Mucosa of gallbladder (tissue), 1 donor: ENCODE results near the gene PGGHG. TPM values are rescaled to one million over a fixed set of nuclear protein-coding genes. Genes with fewer than 3 reads are reported as not detected.
"Not testable (repeated sequence)": the region's sequence is repeated elsewhere in the genome, so short reads cannot be mapped to it uniquely, and the experiment has no call there.

Source experiments
- DNase-seq: peaks from one replicate; pipeline ENCODE4 v3.0.0-alpha.2; 2020; ENCODE audit warnings: low spot score
- total RNA-seq: library from RNA; stranded (reverse); gene quantifications from one replicate; pipeline ENCODE4 v1.2.1, GENCODE V29; 2021
- donor health status: DM: no; HTN: no; CAD: no.

PGGHG gene
- total RNA-seq, 1 donor from 2014 or later = 42.8 TPM

DNA sequence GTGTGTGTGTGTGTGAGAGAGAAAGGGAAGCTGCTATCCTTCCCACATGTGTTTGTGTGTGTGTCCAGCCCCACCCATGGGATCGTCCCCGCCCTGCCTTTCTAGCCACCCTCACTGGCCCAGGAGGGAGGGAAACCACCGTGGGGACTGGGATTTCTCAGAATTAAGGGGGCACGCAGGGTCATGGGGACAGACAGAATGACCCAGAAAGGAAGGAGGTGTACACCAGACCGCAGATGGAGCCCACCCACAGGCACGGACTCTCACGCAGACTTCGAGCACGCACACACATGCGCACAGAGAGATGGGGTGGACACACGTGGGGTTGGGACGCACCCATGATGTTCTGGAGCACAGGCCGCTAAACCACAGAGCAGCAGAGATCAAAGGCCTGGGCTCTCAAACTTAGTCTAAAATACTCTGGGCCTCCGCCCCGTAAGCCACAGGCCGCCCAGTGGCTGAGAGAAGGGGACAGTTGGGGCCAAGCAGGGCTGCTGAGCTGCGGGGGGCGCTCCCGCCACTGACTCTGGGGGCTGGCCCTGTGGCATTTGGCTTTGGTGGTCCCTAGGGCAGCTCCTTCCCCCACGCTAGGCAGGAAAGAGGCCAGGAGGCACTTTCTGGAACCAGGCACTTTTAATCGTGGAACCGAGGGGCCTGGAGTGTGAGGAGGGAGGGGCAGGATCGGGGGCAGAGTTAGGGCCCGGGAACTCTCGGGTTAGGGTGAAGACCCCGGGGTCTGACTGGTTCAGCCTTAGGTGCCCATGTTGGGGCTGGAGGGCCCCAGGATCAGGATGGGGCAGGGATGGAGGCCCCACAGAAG, 8.9 kb downstream of the PGGHG start:
- peak; percentile 48 for DNase-seq

DNA sequence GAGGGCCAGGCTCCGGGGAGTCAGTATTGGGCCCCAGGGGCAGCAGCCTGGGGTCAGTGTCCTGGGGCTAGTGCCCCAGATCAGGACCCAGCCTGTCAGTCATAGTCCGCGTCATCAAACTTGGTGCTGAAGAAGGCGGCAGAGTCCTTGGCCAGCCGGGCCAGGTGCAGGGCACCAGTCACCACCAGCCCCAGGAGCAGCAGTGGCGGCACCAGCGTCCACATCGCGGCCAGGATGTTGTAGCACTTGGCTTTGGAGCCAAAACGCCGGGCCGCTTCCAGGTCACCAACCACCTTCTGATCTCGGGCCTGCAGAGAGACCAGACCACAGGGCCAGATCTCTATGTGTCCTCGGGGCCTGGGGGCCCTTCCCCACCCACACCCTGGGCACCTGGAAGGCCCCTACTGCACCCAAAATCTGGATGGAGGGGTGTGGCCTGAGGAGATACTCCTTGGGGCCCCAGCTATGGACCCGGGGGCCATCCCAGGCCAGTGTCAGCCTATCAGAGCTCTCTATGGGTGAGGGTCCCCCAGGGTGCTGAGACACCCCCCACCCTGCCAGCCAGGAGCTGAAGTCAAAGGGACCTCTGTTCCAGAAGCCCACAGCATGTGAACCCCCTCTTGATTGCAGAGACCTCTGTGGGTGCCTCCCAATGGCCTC, 9.6 kb downstream of the PGGHG start:
- no peak for DNase-seq

DNA sequence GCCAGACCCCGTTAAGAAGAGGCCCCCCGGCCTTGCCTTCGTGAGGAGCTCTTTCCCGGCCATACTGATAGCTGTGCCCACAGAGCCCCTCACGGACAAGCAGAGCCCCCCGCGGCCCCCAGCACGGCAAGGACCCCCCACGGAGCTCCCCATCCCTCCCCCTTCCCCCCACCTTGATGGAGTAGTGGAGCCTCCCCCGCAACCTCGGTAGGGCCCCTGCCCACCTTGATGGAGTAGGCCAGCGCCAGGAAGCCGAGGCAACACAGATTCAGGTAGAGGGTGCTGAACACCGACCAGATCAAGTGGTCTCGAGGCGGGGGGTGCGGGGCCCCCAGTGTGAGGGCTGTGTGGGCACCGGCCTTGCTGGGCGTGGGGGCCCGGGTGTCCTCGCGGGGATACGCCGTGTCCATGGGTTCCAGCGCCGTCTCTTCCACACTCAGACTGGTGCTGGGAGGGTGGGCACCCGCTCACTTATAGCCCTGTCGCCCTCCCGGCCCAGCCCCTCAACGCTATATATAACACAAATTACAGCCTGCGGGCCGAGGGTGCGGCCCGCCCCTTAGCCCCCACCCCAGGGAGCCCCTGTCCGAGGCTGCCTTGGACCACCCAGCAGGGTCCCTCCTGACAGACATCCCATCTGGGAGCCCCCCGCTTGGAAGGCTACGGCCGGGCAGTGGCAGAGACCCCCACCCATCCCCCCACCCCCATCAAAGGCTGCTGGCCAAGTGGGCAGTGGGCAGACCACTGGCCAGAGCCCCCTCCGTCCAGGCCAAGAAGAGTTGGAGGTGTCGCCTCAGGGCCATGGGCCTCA, 10.4 kb downstream of the PGGHG start, which contains the start of gene IFITM5:
Gene IFITM5, minus strand, starts transcription at position 446 of the 811 bp plus-strand sequence. Its CDS starts 36 bp downstream, at position 410.
- DNase-seq = no peak

DNA sequence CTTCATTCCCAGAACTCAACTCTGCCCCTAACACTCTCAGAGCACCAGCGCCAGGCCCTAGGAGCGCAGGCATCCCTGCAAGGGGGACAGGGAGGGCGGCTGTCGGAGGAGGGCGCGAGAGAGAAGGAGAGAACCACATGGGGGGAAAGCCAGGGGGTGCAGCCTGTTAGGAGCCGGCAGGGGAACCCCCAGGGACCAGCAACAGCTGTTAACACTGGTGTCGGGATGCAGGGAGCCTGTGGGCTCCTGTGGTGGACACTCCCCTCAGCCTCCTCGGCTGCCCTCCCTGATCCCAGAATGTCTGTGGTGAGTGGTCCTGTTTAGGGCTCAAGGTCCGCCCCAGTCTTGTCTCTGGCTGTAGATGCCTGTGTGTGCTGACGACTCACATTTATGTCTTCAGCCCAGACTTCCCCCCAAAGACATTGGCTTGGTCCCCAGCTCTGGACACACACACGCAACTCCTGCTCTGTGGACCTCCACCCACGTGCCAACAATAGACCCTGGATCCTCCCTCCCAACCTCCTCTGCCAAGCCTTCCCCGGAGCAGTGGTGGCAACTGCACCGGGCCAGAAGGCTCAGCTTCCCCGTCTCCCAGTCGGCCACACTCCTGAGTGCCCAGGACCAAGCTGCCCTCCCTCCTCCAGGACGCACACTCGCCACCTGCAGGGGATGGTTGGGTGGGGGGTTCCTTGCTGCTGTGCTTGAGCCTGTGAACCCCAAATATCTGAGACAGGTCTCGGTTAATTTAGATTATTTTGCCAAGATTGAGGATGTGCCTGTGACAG, 11.2 kb downstream of the PGGHG start:
- no peak for DNase-seq

DNA sequence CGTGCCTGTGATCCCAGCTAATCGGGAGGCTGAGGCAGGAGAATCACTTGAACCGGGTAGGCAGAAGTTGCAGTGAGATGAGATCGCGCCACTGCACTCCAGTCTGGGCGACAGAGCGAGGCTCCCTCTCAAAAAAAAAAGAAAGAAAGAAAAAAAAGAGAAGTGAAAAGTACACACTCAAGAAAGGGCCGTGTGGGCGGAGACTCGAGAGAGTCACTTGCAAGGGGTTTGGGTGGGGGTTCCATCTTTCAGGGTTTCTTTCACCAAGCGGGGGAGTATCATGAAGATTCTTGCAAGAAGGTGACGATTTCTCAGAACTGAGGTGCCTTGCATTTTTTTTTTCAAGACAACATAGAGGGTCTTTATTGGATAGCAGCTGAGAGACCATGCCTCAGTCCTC, 14.4 kb downstream of the PGGHG start:
- DNase-seq = no peak

DNA sequence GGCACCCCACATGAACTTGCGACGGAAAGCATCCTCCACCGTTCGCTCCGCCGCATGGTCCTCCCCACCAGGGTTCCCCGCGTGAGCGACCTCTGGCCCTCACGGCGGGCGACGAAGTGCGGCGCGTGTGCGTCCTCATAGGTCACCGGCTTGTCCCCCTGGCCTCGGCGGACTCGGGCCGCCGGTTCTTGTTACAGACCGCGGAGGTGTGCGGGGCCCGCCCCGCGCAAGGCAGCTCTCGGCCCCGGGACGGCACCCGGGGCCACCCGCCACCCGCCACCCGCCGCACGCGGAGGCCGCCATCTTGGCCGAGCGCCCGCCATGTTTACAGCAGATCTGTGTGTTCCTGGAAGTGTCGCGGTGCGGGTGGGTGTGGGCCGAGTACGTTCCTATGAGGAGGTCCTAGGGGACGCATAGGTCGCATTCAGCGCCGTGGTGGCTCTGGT, 15.2 kb downstream of the PGGHG start:
- no peak for DNase-seq

DNA sequence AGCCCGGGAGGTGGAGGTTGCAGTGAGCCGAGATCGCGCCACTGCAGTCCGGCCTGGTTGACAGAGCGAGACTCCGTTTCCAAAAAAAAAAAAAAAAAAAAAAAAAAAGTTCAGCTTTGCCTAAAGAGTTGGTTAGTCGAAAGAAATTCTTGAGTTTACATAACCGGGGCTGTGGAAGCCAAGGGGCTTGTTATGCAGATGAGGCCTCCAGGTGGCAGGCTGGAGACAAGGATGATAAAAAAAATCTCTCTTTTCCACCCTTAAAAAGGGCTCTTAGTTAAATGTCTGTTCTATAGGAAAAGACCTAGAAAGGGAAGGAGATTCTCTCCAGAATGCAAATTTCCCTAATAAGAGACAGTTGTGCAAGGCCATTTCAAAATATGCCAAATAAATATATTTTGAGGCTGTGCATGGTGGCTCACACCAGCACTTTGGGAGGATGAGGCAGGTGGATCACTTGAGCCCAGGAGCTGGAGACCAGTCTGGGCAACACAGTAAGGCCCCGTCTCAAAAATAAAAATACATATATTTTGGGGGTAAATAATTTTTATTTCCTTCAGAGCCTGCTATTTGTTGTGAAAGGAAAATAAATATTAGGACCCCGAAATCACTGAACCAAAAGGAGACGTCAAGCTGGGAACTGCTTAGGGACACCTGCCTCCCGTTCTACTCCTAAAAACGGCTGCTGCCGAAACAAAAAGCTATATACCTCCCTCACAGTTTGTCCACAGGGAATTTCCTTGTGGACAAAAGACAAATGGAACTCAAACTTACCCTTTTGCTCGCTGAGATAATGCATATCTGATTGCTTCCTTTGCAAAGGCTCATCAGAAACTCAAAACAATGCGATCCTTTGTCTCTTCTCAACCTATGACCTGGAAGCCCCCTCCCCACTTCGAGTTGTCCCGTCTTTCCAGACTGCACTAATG, 16.3 kb downstream of the PGGHG start:
- DNase-seq = peak; percentile 75

DNA sequence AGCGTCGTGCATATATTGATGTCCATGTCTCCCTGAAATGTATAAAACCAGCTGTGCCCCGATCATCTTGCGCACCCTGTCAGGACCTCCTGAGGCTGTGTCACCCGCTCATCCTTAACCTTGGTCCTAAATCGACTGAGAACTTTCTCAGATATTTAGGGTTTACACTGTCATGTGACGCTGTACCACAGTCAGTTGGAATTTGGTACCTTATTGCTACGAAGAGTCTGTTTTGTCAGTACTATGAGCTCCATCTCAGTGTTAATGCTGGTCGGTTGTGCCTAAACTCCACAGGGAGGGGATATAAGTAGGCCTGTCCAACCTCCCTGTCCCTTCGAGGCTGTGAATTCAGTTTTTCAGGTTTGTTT, 16.9 kb downstream of the PGGHG start:
- no peak for DNase-seq

DNA sequence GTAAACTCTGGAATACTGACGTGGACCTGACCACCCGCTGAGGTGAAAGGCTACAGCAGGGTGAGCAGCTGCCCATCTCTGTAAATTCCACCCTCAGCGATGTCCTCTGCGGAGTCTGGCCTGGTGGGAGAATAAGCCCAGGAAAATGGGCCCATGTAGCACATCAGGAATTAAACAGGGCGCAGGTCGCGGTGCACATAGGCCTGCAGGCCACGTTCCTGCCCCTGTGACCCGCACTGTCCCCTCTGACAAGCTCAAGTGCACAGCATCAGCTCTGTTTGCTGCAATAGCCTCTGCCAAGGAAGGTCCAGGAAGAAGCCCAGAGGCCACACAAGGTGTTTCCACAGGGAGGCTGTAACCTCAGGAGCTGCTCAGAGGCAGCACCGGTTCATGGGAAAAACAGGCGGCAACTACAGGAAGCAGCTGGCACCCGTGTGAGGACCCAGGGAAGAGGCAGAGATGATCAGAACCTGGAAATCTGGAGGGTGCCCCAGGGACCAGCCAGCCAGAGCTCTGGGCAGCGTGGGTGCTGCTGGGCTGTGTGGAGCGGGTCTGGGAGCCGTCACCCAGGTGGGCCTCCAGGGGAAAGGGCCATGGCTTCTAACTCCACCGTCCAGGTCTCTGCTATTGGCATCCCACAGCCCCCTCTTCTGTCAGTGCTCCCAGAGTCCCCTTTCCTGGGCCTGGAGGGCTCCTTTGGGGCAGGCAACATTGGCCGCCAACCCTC, 17.9 kb downstream of the PGGHG start:
- no peak for DNase-seq

DNA sequence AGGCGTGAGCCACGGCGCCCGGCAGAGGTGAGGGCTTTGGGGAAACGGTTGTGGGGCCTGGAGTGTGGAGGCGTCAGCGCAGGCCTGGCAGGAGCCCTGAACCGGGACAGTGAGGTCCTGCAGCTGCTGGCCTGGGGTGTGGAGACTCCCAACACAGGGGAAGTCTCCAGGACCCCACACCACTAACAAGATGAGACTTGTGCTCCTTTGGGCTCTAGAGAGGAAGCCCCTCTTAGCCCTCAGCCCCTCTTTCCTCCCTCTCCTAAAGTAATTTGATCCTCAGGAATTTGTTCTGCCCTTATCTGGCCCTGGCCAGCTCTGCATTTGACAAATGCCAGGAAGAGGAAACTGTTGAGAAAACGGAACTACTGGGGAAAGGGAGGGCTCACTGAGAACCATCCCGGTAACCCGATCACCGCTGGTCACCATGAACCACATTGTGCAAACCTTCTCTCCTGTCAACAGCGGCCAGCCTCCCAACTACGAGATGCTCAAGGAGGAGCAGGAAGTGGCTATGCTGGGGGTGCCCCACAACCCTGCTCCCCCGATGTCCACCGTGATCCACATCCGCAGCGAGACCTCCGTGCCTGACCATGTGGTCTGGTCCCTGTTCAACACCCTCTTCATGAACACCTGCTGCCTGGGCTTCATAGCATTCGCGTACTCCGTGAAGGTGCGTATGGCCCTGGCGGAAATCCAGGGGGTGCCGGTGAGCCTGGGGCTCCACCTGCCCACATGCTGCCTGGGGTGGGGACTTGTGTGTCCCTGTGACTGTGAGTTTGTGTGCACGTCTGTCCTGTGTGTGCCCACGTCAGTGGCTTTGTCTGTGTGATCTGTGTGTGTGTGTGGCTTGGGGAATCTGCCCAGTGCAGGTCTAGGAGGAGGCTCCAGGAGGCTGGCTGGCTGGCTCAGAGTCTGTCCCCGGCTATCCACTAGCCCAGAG, 19.1 kb downstream of the PGGHG start, which contains the start of gene IFITM2:
Gene IFITM2, plus strand, starts transcription at position 51 of the 943 bp plus-strand sequence. Its CDS starts 377 bp downstream, at position 428.
- peak; percentile 61 for DNase-seq

DNA sequence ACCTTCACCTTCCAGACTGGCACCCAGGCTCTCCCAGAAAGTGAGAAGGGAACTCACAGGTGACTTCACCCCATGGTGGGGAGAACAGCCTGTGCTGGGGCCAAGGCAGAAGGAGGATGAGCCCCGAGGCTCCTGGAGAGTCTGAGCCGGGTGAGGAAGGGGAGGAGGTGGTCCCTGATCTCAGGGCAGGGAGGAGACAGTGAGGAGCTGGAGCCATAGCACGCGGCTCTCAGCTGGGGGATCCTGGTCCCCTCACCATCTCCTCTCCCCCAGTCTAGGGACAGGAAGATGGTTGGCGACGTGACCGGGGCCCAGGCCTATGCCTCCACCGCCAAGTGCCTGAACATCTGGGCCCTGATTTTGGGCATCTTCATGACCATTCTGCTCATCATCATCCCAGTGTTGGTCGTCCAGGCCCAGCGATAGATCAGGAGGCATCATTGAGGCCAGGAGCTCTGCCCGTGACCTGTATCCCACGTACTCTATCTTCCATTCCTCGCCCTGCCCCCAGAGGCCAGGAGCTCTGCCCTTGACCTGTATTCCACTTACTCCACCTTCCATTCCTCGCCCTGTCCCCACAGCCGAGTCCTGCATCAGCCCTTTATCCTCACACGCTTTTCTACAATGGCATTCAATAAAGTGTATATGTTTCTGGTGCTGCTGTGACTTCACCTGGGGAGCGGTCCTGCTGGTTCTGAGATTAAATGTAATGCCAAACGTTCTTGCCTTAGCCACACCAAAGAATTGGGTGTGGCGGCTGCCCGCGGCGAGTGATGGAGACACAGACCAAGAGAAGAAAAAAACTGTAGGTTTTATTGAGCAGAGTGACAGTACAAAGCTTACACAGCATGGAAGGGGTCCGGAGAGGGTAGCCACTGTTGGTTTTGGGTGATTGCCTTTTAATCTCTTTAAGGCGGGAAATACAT, 20.1 kb downstream of the PGGHG start:
- DNase-seq = not testable (repeated sequence)

DNA sequence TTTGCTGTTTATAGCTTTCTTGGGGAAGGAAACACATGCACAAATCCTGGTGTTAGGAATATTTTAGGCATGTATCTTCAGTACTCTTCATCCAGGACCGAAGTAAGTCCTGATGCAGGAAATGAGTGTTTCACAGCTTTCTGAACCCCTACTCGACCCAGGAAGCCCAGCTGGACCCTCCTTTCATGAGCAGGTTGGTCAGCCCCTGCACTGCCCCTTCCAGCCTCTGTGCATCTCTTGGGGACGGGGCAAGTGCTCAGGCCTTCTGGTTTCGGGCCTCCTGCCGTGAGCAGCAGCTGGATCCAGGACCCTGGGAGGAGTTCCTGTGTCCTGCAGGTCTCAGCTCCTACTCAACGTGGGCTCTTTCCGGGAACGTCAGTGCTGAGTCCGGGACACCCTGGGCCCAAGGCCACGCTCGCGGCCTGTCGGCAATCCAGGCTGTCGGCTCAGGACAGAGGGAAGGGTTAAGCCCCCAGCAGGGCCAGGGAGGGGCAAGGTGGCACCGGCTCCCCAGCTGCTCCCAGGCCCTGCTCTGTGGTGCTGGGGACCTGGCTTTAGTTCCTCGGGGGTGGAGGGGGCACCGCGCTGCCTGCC, 21.1 kb downstream of the PGGHG start:
- DNase-seq = not testable (repeated sequence)

DNA sequence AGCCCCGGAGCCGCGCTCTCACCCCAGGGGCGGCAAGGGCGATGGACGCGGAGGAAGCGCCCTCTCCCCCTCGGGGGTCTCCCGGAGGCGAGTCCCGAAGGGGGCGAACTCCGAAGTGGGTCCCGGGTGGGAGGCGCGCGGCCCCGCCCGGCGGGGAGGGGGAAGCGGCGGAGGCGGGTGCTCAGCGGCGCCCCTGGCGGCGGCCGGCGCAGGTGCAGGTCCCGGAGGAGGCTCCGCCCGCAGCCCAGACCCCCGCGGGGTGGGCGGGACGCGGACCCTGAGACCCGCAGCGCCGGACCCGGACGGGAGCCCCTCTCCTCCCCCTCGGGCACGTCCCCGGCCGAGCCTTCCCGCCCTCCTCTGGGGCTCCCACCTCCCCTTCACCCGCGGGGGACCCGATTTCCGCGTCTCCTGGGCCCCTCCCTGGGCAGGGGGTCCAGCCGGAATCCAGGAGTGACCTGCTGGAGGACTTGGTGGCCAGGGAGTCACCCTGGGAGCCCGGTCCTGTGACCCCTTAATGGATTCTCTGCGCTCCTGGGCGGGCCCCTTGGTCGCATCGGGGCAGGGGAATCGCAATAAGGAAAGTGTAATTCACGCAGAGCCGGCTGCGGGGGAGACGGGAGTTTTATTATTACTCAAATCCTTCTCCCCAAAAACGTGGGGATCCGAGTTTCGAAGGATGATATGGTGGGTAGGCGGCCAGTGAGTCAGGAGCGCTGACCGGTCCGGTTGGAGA, 22.3 kb downstream of the PGGHG start:
- DNase-seq = not testable (repeated sequence)

DNA sequence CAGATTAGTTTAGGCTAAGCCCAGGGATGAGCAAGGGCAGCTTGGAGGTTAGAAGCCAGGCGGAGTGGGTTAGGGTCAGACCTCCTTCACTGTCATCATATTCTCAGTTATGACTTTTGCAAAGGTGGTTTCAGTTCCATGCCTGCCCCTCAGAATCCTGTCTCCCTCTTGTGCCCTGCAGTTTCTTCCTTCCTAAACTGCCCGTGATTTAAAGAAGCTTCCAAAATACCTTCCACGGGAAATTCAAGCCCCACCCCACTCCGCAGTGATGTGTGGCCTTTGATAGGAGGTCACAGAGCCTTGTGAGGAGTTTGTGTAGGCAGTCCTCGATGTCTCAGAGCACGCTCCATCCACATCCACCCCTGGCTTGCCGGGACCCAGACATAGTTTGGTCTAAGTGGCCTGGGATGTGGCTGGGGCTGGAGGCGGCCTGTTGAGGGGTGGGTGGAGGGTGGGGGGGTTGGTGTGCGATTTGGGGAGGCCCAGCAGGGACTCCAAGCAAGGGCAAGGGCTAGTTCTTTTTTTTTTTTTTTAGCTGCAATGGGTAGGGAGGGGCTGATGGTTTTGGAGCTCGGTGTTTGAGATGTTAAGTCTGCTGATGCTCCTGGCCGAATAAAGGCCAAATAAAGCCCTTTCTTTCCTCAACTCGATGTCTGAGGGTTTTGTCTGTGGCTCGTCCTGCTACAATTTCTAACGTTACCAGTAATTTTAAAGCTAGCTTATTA, 23.3 kb downstream of the PGGHG start:
- DNase-seq = no peak

DNA sequence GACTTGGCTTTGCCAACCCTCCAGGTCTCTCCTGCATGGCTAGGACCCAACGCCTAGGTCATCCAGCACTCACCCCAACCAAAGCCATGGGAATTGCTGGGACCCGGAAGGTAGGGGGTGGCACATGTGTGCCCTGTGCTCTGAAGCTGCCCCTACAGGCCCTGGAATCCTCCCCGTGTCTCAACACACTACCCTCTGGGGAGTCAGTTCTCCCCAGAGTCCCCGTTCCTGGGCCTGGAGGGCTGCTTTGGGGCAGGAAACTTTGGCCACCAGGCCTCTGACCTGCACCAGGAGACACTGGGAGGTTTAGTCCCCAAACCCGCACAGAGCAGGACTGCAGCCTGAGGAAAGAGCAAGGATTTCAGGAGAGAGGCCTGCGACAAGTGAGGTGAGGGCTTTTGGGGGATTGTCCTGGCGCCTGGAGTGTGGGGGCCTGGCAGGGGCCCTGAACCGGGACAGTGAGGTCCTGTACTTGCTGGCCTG, 24.4 kb downstream of the PGGHG start:
- no peak for DNase-seq
